ENCODE data around the gene MYO1A. TPM values are rescaled to one million over a fixed set of nuclear protein-coding genes. Genes with fewer than 3 reads are reported as not detected.
"Not testable (repeated sequence)": the region's sequence is repeated elsewhere in the genome, so short reads cannot be mapped to it uniquely, and the experiment has no call there.

The MYO1A gene
- total RNA-seq, 3 donors from 2014 or later: 167 to 444 (median 219) TPM

- TF ChIP-seq CTCF (IDR thresholded peaks at IDR 0.05): no peak
- ATAC-seq: no peak
Measured at GRCh38 chr12:57055824-57056223, 5.9 kb upstream of the MYO1A start.

GRCh38 chr12:57053901-57054300 lies 4.0 kb upstream of the MYO1A start:
- H3K4me1 ChIP-seq (ENCODE audit: low read depth); DNase-seq; intact Hi-C loops (cut with DNase I, micrococcal nuclease); H3K4me3 ChIP-seq; ATAC-seq; H3K9me3 ChIP-seq; H3K36me3 ChIP-seq (ENCODE audit: low read depth): not testable (repeated sequence)

More at GRCh38 chr12:57055824-57056223, 5.9 kb upstream of the MYO1A start:
- intact Hi-C loops (cut with DNase I, micrococcal nuclease): no loop called here
- no peaks in the 10 kb centered on the region for H3K36me3 ChIP-seq (ENCODE audit: low read depth)
- no peaks in the 10 kb centered on the region for H3K9me3 ChIP-seq
- H3K4me3 ChIP-seq: no peak overlapping the region
- peaks cover 6% of the 10 kb centered on the region for H3K4me1 ChIP-seq (ENCODE audit: low read depth)
- DNase-seq: no peak

GRCh38 chr12:57053146-57053545 lies 3.2 kb upstream of the MYO1A start:
- intact Hi-C loops (cut with DNase I, micrococcal nuclease); H3K4me3 ChIP-seq; H3K9me3 ChIP-seq; DNase-seq; ATAC-seq; H3K36me3 ChIP-seq (ENCODE audit: low read depth): not testable (repeated sequence)
- peaks cover 10% of the 10 kb centered on the region for H3K4me1 ChIP-seq (ENCODE audit: low read depth)

GRCh38 chr12:57051011-57051410 lies 1.1 kb upstream of the MYO1A start:
- H3K4me3 ChIP-seq: no peak overlapping the region
- ATAC-seq: no peak
- intact Hi-C loops (cut with DNase I, micrococcal nuclease): no loop called here

GRCh38 chr12:57049119-57049446 lies 846 bp downstream of the MYO1A start:
- Histone ChIP-seq H3K36me3 (ENCODE audit: low read depth) (no peaks in the 10 kb centered on the region), H3K4me3 (peak overlapping the region; percentile 17), H3K4me1 (ENCODE audit: low read depth) (peaks cover 19% of the 10 kb centered on the region), H3K9me3 (no peaks in the 10 kb centered on the region)
- ATAC-seq (peak; percentile 83), DNase-seq (peak in 2 of 3 donors; percentile 75 to 77)
- no peak for TF ChIP-seq CTCF (IDR thresholded peaks at IDR 0.05)
- intact Hi-C loops (cut with DNase I, micrococcal nuclease): no loop called here

More at GRCh38 chr12:57051011-57051410, 1.1 kb upstream of the MYO1A start:
- no peak for TF ChIP-seq CTCF (IDR thresholded peaks at IDR 0.05)
- no peak for DNase-seq
- Histone ChIP-seq H3K4me1 (ENCODE audit: low read depth) (peaks cover 19% of the 10 kb centered on the region), H3K36me3 (ENCODE audit: low read depth) (no peaks in the 10 kb centered on the region), H3K9me3 (no peaks in the 10 kb centered on the region)

- Histone ChIP-seq H3K4me3 (peak overlapping the region; percentile 17), H3K36me3 (ENCODE audit: low read depth) (no peaks in the 10 kb centered on the region), H3K4me1 (ENCODE audit: low read depth) (peaks cover 19% of the 10 kb centered on the region), H3K9me3 (no peaks in the 10 kb centered on the region)
- DNase-seq: peak in 1 of 3 donors; percentile 39
- no peak for TF ChIP-seq CTCF (IDR thresholded peaks at IDR 0.05)
- ATAC-seq: no peak
- intact Hi-C loops (cut with DNase I, micrococcal nuclease): no loop called here
Measured at GRCh38 chr12:57048423-57049118, 1.4 kb downstream of the MYO1A start.

GRCh38 chr12:57047981-57048380 lies 1.9 kb downstream of the MYO1A start:
- intact Hi-C loops (cut with DNase I, micrococcal nuclease): no loop called here
- H3K9me3 ChIP-seq: no peaks in the 10 kb centered on the region
- ATAC-seq (no peak), DNase-seq (no peak)
- peaks cover 19% of the 10 kb centered on the region for H3K4me1 ChIP-seq (ENCODE audit: low read depth)
- no peaks in the 10 kb centered on the region for H3K36me3 ChIP-seq (ENCODE audit: low read depth)
- no peak for TF ChIP-seq CTCF (IDR thresholded peaks at IDR 0.05)
- H3K4me3 ChIP-seq: no peak overlapping the region
